Coronary artery (tissue), 2 donors: ENCODE measurements around the gene CHRNB2.

Experiments
- DNase-seq: peaks from one replicate; pipeline ENCODE4 v3.0.0-alpha.2; 2017; ENCODE audit warnings: low spot score
- H3K27ac ChIP-seq, 2 donors: fragments of 200-600 bp; sonication (generic); one replicate each; pipeline ENCODE4 v1.5.1; 2016 to 2019
- H3K4me3 ChIP-seq: fragments of 200-600 bp; sonication (generic); 2 replicates; pipeline ENCODE4 v1.5.1; 2016; ENCODE audit warnings: mild to moderate bottlenecking, moderate library complexity
- CTCF ChIP-seq: fragments of 200-600 bp; sonication (generic); IDR thresholded peaks from one replicate; pipeline ENCODE4 v1.5.1; 2019; ENCODE audit warnings: antibody characterized with exemption

Gene CHRNB2

DNA sequence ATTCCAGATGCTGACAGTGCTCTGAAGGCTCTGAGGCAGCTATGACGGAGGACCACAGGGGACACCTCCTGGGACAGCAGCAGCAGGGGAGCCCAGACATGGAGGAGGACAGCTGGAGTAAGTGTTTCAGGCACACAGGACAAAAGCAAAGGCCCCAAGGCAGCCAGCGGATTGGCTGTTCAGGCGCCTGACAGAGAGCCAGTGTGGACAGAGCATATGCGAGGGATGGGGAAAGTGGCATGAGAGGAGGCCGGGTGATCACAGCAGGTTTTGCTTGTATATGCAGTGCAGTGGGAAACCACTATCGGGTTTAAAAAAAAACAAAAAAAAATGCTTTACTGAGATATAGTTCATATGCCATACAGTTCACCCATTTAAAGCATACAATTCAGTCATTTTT, 19.1 kb downstream of the CHRNB2 start:
- Histone ChIP-seq H3K27ac (no peak overlapping the region), H3K4me3 (no peak overlapping the region)
- DNase-seq, result no peak
- no peak for TF ChIP-seq CTCF

DNA sequence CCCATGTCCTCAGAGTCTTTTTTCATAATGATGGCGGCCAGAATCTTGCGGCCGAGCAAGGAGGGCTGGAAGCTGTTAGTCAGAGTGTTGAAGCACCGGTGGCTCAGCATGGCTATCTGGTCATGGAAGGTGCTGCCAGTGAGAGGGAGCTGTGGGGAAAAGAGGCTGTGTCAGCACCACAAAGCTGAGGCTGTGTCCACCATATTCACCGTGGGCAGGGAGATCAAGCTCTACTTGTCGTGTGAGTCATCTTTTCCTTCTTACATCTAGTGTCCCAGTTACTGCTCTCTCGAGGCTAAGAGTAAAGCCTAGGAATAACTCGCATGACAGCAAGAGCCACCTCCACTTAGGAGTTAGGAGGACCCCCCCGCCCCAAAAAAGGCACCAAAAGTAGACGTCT, 22.2 kb downstream of the CHRNB2 start:
- H3K4me3 ChIP-seq, result no peak overlapping the region
- H3K27ac ChIP-seq, result no peak overlapping the region
- DNase-seq, result no peak
- no peak for TF ChIP-seq CTCF

- no peak for DNase-seq
- no peak overlapping the region for H3K4me3 ChIP-seq
- no peak for TF ChIP-seq CTCF
- no peak overlapping the region for H3K27ac ChIP-seq
These were observed 23.2 kb downstream of the CHRNB2 start for GRCh38 chr1:154590756-154591155.

DNA sequence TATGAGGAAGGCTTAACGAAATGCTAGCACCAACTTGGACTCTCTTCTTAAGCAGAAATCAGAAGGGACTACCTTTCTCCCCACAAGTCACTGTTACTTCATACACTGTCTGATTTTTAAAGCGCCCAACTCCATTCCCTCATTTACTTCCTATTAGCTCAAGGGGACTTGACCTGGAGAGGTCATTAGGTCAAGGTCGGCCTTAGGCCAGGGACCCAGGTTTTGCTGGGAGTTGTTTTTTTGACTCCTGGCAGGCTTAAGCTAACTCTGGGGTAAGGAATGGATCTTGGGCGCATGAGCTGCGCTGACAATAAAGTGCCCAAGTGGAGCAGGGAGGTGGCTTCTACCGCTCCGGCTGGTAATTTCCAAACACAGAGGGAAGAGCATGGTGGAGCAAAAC, 23.6 kb downstream of the CHRNB2 start:
- no peak for DNase-seq
- Histone ChIP-seq H3K4me3 (no peak overlapping the region), H3K27ac (no peak overlapping the region)
- TF ChIP-seq CTCF, result no peak

DNA sequence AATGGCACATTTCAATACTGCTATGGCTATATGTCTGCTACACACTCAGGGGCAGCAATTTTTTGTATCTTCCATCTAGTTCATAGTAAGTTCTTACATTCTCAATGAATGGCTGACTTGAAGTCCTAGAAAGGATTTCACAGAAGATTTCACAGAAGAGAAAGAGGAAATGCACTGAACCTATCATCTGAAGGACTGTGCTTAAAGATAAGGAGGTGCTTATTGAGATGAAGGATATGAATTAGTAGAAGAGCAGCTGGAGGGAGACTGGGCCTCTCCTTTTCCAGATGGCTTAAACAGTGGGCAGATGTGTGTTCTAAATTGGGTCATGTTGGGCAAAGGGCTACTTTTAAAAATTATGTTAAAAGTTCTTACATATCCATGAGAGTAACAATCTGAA, 25.8 kb downstream of the CHRNB2 start:
- Histone ChIP-seq H3K4me3 (no peak overlapping the region), H3K27ac (no peak overlapping the region)
- no peak for TF ChIP-seq CTCF
- DNase-seq, result no peak

DNA sequence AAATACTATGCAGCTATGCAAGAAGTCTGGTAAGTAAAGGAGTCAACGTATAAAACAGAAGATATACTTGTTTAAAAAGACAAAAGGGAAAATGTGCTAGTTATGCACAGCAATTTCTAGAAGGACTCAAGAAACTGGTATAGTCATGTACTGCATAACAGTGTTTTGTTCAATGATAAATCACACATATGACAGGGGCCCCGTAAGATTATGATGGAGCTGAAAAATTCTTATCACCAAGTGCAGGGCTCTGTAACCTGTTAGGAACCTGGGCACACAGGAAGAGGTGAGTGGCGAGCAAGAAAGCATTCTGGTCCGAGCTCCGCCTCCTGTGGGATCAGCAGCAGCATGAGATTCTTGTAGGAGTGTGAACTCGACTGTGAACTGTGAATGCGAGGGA, 27.2 kb downstream of the CHRNB2 start:
- no peak for TF ChIP-seq CTCF
- H3K4me3 ChIP-seq, result no peak overlapping the region
- DNase-seq, result no peak

GRCh38 chr1:154595621-154596020, 28.0 kb downstream of the CHRNB2 start:
- Histone ChIP-seq H3K4me3 (no peak overlapping the region), H3K27ac (no peak overlapping the region)
- DNase-seq, result no peak
- TF ChIP-seq CTCF, result no peak

More for the DNA sequence above, 27.2 kb downstream of the CHRNB2 start:
- no peak overlapping the region for H3K27ac ChIP-seq
